HG03139 (cell line): Measurements from ENCODE around the gene PTPRG.
"Not testable (repeated sequence)": the region's sequence is repeated elsewhere in the genome, so short reads cannot be mapped to it uniquely, and the experiment has no call there.

Experiments
- ATAC-seq: cut with Tn5 transposase; IDR thresholded peaks from one replicate; pipeline ENCODE4 v1.9.1; 2021; ENCODE audit not compliant: unreplicated experiment

The PTPRG gene

GRCh38 chr3:62028236-62028635, 466.9 kb downstream of the PTPRG start:
- no peak for ATAC-seq

- ATAC-seq, result no peak
Measured at GRCh38 chr3:62032738-62033137, 471.4 kb downstream of the PTPRG start.

- ATAC-seq, result no peak
Measured at GRCh38 chr3:62035402-62036057, 474.2 kb downstream of the PTPRG start.

DNA sequence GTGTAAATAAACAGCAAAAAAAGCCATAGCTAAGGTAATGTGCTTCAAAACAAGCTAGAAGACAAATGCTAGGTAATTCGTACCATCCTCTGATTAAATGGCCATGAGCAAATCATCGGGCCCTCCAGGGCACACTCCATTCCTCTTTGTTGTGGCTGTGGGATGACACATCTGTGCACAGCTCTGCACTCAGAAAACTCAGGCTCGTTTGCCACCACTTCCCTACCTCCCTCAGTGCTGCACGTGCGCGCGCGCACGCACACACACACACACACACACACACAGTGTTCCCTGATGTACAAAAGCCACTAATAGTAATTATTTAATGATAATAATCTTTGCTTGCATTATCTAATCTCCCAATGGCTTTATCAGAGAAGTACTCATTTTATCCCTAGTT, 475.4 kb downstream of the PTPRG start:
- ATAC-seq, result no peak

DNA sequence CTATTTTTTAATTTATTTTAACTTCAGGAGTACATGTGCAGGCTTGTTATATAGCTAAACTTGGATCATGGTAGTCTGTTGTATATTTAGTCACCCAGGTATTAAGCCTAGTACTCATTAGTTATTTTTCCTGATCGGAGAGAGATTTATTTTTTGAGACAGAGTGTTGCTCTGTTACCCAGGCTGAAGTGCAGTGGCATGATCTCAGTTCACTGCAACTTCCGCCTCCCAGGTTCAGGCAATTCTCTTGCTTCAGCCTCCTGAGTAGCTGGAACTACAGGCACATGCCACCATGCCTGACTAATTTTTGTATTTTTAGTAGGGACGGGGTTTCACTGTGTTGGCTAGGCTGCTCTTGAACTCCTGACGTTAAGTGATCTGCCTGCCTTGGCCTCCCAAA, 477.4 kb downstream of the PTPRG start:
- not testable (repeated sequence) for ATAC-seq

GRCh38 chr3:62039586-62039985, 478.2 kb downstream of the PTPRG start:
- no peak for ATAC-seq

GRCh38 chr3:62041681-62042080, 480.3 kb downstream of the PTPRG start:
- no peak for ATAC-seq

DNA sequence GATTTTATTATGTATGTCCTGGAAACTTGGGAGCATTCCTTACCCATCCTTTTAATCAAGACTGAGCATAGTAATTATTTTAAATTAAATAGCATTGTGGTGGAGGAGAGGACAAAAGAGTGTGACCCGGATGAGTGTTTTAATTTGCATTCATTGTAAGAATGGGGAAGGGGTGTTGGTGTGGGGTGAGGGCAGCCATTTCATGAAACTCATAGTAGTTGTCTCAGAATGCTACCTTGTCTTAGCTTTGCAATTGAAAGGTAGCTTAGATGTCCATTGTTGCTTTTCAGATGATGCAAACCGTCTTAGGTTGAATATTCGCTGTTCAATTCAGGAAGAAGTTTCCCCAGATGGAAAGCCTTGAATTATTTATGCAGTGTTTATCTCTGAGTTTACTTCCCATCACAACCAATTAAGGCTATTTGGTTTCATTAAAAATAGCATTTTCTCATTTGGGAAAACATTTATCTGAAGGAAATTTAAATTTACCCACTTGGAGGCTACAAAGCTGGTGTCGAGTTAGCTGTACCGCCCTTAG, 483.6 kb downstream of the PTPRG start:
- no peak for ATAC-seq

GRCh38 chr3:62046326-62046725, 485.0 kb downstream of the PTPRG start:
- ATAC-seq, result no peak

DNA sequence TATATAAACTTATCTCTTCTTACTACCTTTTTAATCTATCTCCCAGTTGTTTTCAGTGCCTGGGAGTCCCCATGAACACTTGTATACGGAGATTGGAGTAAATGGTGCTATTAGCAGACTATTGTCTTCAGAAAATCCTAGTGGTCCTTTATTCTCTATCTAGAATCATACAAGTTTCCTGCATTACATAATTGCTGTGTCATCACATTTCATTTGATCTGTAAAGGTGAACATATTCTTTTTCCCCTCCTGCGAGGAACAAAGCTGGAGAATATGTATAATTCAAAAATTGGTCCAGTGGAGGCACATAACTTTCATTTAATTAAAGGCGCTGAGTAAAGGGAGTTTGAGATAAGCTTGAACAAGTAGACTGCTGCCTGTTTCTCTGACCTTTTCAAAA, 487.2 kb downstream of the PTPRG start:
- ATAC-seq, result no peak

- no peak for ATAC-seq
Measured at GRCh38 chr3:62049033-62049432, 487.7 kb downstream of the PTPRG start.

- no peak for ATAC-seq
Measured at GRCh38 chr3:62051506-62051905, 490.1 kb downstream of the PTPRG start.

- no peak for ATAC-seq
Measured at GRCh38 chr3:62052331-62052730, 491.0 kb downstream of the PTPRG start.

DNA sequence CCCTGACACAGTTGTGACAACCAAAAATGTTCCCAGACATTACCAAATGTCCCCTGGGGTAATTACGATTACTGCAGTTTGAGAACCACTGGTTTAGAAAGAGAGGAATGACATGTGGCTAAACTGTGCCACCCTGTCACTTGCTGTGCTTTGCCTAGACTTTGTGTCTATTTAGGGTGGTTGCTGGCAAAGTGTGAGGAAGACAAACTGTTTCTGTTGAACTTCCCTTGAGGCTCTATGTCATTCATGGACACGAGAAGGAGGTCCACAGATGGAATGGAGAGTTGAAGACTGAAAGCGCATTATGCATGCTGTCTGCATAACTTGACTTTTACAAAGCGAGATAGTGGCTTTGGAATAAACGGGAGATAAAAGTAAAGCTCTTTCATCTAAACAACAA, 495.3 kb downstream of the PTPRG start:
- no peak for ATAC-seq

DNA sequence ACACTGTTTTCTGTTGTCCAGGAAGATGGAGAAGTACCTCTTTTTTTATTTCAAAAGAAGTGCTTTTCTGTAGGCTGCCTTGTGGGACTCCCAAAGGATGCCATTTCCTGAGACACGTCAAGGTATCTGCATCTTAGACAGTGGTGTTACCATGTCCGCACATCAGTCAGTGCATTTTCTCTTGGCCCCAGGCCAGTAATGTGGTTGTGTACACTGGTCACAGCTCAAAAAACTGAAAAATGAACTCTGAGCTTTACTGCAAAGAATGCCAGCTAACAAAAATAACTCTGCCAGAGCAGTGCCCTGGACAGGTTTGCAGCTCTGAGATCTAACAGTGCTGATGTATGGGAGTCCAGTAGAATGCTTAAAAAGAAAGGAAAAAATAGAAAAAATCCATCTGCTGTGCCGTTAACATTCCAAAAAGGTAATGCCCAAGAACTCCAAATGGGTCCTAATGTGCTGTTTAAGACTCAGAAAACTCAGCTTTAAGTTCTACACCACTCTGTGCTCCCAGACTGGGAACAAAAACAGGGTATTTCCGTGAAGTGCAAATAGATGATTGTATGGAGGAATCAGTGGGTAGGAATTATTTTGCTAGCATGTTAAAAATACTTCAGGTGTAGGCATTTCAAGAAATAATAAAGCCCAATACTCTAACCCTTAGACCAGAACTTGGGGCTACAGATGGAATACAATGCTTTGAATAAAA, 496.1 kb downstream of the PTPRG start:
- ATAC-seq, result no peak

DNA sequence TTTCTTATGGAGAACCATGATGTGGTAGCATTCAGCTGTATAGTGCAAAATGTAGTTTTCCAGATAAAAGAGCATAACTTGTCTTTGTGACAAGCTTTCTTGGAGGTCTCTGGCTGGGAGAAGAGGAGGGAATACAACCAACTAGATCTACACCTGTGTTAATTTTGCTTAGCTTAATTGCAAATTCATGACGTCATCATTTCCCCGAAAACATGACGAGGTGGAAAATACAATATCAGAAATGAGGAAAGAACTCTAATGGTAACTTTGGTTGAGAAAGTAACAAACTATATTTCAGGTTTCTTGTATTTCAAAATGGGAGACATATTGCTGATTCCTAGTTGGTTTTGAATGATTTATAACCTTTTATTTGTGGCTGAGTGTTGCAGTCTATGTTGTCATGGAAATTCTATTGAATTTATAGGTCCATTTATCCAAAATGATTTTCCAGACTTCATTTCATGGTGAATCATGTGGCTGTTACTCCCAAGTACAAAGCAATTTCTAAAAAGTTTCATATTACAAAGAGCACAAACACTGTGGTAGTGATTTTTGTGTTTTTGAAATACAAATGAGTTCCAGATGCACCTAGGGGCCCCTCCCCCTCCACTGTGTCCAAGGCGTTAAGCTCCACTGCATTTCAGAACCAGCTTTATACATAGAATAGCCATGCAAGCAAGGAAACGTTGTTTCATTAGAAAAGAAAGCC, 504.8 kb downstream of the PTPRG start:
- no peak for ATAC-seq

- no peak for ATAC-seq
Measured at GRCh38 chr3:62068337-62068736, 507.0 kb downstream of the PTPRG start.

GRCh38 chr3:62070891-62071290, 509.5 kb downstream of the PTPRG start:
- ATAC-seq, result no peak

- ATAC-seq, result no peak
Measured at GRCh38 chr3:62073038-62073437, 511.7 kb downstream of the PTPRG start.

- ATAC-seq, result no peak
Measured at GRCh38 chr3:62084558-62084957, 523.2 kb downstream of the PTPRG start.

DNA sequence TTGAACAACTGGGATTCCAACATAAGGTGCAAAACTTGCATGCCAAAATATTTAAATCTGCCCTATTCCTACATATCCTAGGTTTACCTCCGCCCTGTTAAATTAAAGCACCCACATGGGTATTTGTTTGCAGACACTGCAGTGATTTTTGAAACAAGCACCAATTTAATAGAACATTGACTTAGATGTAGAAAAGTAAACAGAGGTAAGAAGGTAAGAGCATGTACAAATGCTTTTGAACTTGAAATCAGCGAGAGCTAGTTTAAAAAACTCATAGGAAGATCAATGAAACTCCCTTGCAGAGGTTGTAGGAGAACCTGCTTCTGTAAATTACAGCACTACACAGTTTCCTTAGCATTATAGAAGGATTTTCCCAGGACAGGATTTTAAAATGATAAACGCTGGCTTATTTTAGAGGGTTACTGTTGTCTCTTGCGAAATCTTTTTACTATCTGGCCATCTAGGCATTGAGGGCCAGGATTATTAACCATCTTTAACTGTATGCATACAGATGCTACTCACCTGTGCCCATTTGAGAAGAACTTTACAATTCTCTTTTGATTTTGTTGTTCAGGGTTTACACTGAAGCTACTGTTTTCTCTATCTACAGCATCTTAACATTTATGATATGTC, 527.2 kb downstream of the PTPRG start:
- ATAC-seq, result no peak
